HK-2 (cell line): ENCODE results near the gene STOX1.
"Not testable (repeated sequence)": the region's sequence is repeated elsewhere in the genome, so short reads cannot be mapped to it uniquely, and the experiment has no call there.

Experiments
- DNase-seq: peaks from one replicate; pipeline ENCODE4 v3.0.0-alpha.2; 2018; ENCODE audit not compliant: unreplicated experiment

STOX1 gene

GRCh38 chr10:68880181-68880580, 52.9 kb downstream of the STOX1 start:
- DNase-seq: no peak

GRCh38 chr10:68895041-68895440, 67.7 kb downstream of the STOX1 start:
- DNase-seq: no peak

GRCh38 chr10:68897336-68897741, 70.0 kb downstream of the STOX1 start:
- peak; percentile 37 for DNase-seq

GRCh38 chr10:68899186-68899745, 71.9 kb downstream of the STOX1 start:
- DNase-seq: no peak

GRCh38 chr10:68900427-68901104, 73.2 kb downstream of the STOX1 start:
- DNase-seq: no peak

- peak; percentile 100 for DNase-seq
Observed at GRCh38 chr10:68901105-68901927, 74.0 kb downstream of the STOX1 start, which contains the start of gene DDX50. TSS of gene DDX50 (plus strand) at chr10:68901315. CDS start at chr10:68901385, 70 bp downstream.

GRCh38 chr10:68902382-68902781, 75.1 kb downstream of the STOX1 start:
- no peak for DNase-seq

- DNase-seq: no peak
Observed at GRCh38 chr10:68924593-68924992, 97.3 kb downstream of the STOX1 start.

- DNase-seq: no peak
Observed at GRCh38 chr10:68925489-68925888, 98.2 kb downstream of the STOX1 start.

- not testable (repeated sequence) for DNase-seq
Observed at GRCh38 chr10:68929157-68929556, 101.8 kb downstream of the STOX1 start.

- not testable (repeated sequence) for DNase-seq
Observed at GRCh38 chr10:68929888-68930287, 102.6 kb downstream of the STOX1 start.

- DNase-seq: not testable (repeated sequence)
Observed at GRCh38 chr10:68932860-68933259, 105.5 kb downstream of the STOX1 start.

GRCh38 chr10:68934994-68935393, 107.7 kb downstream of the STOX1 start:
- DNase-seq: no peak

- no peak for DNase-seq
Observed at GRCh38 chr10:68938117-68938516, 110.8 kb downstream of the STOX1 start.

GRCh38 chr10:68938884-68939283, 111.6 kb downstream of the STOX1 start:
- no peak for DNase-seq

GRCh38 chr10:68940917-68941316, 113.6 kb downstream of the STOX1 start:
- not testable (repeated sequence) for DNase-seq
